NB4 (cell line): ENCODE measurements around the gene TIA1.

Experiments used
- MAX ChIP-seq: IDR thresholded peaks from 2 replicates; pipeline ENCODE4 v1.6.1; 2011; ENCODE audit warnings: low read depth, low read length
- POLR2A ChIP-seq: IDR thresholded peaks from 2 replicates; pipeline ENCODE4 v1.6.1; 2011; ENCODE audit warnings: mild to moderate bottlenecking; ENCODE audit not compliant: insufficient read length; ENCODE audit errors: extremely low read depth

GRCh38 chr2:70242552-70242951 is 5.9 kb downstream of the TIA1 start:
- TF ChIP-seq POLR2A (no peak), MAX (no peak)
